ENCODE data around the gene USP53. TPM values are rescaled to one million over a fixed set of nuclear protein-coding genes. Genes with fewer than 3 reads are reported as not detected.

USP53 gene
- total and polyA plus RNA-seq, 2 of the 13 experiments (the other 11 are each of a cell fraction or from before 2014, with no cell fraction given) = 5.3 to 8.1 TPM

DNA sequence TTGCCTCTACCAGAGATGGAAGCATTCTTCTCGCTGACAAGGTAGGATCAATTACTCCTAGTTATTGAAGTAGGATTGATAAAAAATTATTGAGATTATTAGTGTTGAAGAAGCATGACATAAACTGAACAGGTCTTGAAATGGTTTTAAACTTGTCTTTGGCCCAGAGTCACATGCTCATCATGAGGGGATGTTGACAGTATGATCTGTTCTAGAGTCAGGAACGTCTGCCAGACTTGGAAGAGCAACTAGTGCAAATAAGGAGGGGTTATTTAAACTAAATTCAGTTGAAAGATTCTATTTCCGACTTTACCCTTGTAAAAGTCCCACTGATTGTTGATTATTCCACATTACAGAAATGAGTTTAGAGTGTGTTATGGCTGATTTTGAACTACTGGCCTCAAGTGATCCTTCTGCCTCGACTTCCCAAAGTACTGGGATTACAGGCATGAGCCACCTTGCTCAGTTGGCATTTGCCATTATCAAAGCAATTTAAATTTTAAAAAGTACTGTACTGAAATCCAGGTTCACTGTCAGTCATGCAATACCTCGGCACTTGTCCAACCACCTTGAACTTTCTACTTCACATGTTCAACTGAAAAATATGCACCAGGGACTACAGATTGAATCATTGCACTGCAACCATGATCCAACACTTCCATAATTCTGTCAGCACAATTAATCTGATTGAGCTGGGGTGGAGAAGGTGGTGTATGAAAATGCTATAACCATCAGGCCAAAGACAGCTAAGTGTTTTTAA lies 89.7 kb downstream of the USP53 start (continued):
- TF ChIP-seq, protein P1, sequence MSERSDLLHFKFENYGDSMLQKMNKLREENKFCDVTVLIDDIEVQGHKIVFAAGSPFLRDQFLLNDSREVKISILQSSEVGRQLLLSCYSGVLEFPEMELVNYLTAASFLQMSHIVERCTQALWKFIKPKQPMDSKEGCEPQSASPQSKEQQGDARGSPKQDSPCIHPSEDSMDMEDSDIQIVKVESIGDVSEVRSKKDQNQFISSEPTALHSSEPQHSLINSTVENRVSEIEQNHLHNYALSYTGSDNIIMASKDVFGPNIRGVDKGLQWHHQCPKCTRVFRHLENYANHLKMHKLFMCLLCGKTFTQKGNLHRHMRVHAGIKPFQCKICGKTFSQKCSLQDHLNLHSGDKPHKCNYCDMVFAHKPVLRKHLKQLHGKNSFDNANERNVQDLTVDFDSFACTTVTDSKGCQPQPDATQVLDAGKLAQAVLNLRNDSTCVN (CRISPR knock-in tag; IDR thresholded peaks at IDR 0.05; ENCODE audit: borderline replicate concordance) = peak; percentile 59; the same call in 1 of the 2 replicates
- TF ChIP-seq, protein P2, sequence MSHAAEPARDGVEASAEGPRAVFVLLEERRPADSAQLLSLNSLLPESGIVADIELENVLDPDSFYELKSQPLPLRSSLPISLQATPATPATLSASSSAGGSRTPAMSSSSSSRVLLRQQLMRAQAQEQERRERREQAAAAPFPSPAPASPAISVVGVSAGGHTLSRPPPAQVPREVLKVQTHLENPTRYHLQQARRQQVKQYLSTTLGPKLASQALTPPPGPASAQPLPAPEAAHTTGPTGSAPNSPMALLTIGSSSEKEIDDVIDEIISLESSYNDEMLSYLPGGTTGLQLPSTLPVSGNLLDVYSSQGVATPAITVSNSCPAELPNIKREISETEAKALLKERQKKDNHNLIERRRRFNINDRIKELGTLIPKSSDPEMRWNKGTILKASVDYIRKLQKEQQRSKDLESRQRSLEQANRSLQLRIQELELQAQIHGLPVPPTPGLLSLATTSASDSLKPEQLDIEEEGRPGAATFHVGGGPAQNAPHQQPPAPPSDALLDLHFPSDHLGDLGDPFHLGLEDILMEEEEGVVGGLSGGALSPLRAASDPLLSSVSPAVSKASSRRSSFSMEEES (CRISPR knock-in tag; IDR thresholded peaks at IDR 0.05) = peak; percentile 80
- no peak for TF ChIP-seq AKAP8 (CRISPR knock-in tag; IDR thresholded peaks at IDR 0.05)
- TF ChIP-seq PRDM10 (CRISPR knock-in tag; IDR thresholded peaks at IDR 0.05; ENCODE audit: low read depth) = no peak
- TF ChIP-seq NFYC (CRISPR knock-in tag; IDR thresholded peaks at IDR 0.05) = no peak
- no peak for TF ChIP-seq NR0B2 (CRISPR knock-in tag; IDR thresholded peaks at IDR 0.05)
- TF ChIP-seq CSRNP2 (CRISPR knock-in tag; conservative IDR thresholded peaks at IDR 0.05; ENCODE audit: low read depth) = no peak
- no peak for TF ChIP-seq KLF6 (CRISPR knock-in tag; IDR thresholded peaks at IDR 0.05)
- no peak for TF ChIP-seq ZFY (CRISPR knock-in tag; IDR thresholded peaks at IDR 0.05)
- no peak for TF ChIP-seq ZNF670 (CRISPR knock-in tag; IDR thresholded peaks at IDR 0.05; ENCODE audit: borderline replicate concordance)
- no peak for TF ChIP-seq NR3C1 (CRISPR knock-in tag; IDR thresholded peaks at IDR 0.05)
- TF ChIP-seq, protein P3, sequence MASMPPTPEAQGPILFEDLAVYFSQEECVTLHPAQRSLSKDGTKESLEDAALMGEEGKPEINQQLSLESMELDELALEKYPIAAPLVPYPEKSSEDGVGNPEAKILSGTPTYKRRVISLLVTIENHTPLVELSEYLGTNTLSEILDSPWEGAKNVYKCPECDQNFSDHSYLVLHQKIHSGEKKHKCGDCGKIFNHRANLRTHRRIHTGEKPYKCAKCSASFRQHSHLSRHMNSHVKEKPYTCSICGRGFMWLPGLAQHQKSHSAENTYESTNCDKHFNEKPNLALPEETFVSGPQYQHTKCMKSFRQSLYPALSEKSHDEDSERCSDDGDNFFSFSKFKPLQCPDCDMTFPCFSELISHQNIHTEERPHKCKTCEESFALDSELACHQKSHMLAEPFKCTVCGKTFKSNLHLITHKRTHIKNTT (CRISPR knock-in tag; IDR thresholded peaks at IDR 0.05) = no peak
- no peak for TF ChIP-seq SRY (CRISPR knock-in tag; IDR thresholded peaks at IDR 0.05)
- TF ChIP-seq, protein P4, sequence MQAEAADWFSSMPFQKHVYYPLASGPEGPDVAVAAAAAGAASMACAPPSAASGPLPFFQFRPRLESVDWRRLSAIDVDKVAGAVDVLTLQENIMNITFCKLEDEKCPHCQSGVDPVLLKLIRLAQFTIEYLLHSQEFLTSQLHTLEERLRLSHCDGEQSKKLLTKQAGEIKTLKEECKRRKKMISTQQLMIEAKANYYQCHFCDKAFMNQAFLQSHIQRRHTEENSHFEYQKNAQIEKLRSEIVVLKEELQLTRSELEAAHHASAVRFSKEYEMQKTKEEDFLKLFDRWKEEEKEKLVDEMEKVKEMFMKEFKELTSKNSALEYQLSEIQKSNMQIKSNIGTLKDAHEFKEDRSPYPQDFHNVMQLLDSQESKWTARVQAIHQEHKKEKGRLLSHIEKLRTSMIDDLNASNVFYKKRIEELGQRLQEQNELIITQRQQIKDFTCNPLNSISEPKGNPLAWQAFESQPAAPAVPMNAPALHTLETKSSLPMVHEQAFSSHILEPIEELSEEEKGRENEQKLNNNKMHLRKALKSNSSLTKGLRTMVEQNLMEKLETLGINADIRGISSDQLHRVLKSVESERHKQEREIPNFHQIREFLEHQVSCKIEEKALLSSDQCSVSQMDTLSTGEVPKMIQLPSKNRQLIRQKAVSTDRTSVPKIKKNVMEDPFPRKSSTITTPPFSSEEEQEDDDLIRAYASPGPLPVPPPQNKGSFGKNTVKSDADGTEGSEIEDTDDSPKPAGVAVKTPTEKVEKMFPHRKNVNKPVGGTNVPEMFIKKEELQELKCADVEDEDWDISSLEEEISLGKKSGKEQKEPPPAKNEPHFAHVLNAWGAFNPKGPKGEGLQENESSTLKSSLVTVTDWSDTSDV (CRISPR knock-in tag; IDR thresholded peaks at IDR 0.05) = no peak
- TF ChIP-seq ZNF720 (CRISPR knock-in tag; IDR thresholded peaks at IDR 0.05) = no peak
- no peak for TF ChIP-seq KDM3A (CRISPR knock-in tag; IDR thresholded peaks at IDR 0.05; ENCODE audit: low read depth)
